Endothelial cell of umbilical vein (primary cell): ENCODE results near the gene DHCR7. TPM values are rescaled to one million over a fixed set of nuclear protein-coding genes. Genes with fewer than 3 reads are reported as not detected.

Experiments
- BruUV-seq: library from RNA; stranded (reverse); fragments of 400-500 nt; replicated peaks from 2 replicates; lab custom pipeline; 2021; lab: Mats Ljungman, UMichigan
- CTCF ChIA-PET: fragments of 300-600, 350-600 bp; sonication (Branson Sonifier 250); formaldehyde crosslinking; loops from one replicate; lab custom pipeline; 2021; ENCODE audit warnings: antibody characterized with exemption, inconsistent platforms; lab: Charles Lee
- POLR2A ChIA-PET: fragments of 300-600, 350-600 bp; sonication (Branson Sonifier 250); formaldehyde crosslinking; loops from one replicate; lab custom pipeline; 2021; ENCODE audit warnings: antibody characterized with exemption, inconsistent platforms; lab: Charles Lee
- DNase-seq: peaks from one replicate; pipeline ENCODE4 v3.0.0-alpha.2; 2011; ENCODE audit warnings: low read depth, low spot score
- FAIRE-seq: peaks from 2 replicates; lab custom pipeline; 2011; peaks lifted over from hg19 to GRCh38; lab: Jason Lieb, UNC
- H2AFZ ChIP-seq: 2 replicates; pipeline ENCODE4 v1.6.0; 2012; ENCODE audit warnings: low read depth, low read length, control low read depth, inconsistent platforms
- H3K27ac ChIP-seq: 2 replicates; pipeline ENCODE4 v1.5.1; 2011; ENCODE audit warnings: low read depth, mild to moderate bottlenecking, control low read depth, low read length, moderate library complexity; ENCODE audit not compliant: insufficient read depth
- H3K27me3 ChIP-seq, 2 experiments: 2 replicates each; pipeline versions ENCODE4 v1.6.0 to v1.6.1; 2011; ENCODE audit warnings: low read length in 2 of 2, mixed read lengths in 1 of 2; ENCODE audit not compliant: control insufficient read depth in 2 of 2, insufficient read depth in 2 of 2
- H3K36me3 ChIP-seq, 2 experiments: 2 replicates in 1 of 2; 3 replicates in 1 of 2; pipeline ENCODE4 v1.5.1; 2011; ENCODE audit warnings: low read length in 2 of 2, mild to moderate bottlenecking in 1 of 2, moderate library complexity in 1 of 2; ENCODE audit not compliant: control insufficient read depth in 2 of 2, insufficient read depth in 2 of 2; ENCODE audit errors: extremely low read depth in 1 of 2
- H3K4me1 ChIP-seq: 3 replicates; pipeline ENCODE4 v1.5.1; 2011; ENCODE audit warnings: mild to moderate bottlenecking, low read length; ENCODE audit not compliant: control insufficient read depth, insufficient read depth; ENCODE audit errors: extremely low read depth
- H3K4me2 ChIP-seq: 2 replicates; pipeline ENCODE4 v1.6.1; 2011; ENCODE audit warnings: low read length, control low read depth, mixed read lengths; ENCODE audit not compliant: insufficient read depth
- H3K4me3 ChIP-seq, 3 experiments: fragments of 200-600 bp in 1 of 3; sonication (generic), shearing (Covaris generic) in 1 of 3; replicated peaks in 1 of 3; 2 replicates each; pipeline ENCODE4 v1.5.1; 2011 to 2016; ENCODE audit warnings: control low read depth in 3 of 3, low read length in 3 of 3, mild to moderate bottlenecking in 2 of 3, inconsistent platforms in 1 of 3, low read depth in 1 of 3, moderate library complexity in 1 of 3; ENCODE audit not compliant: insufficient read depth in 1 of 3
- H3K79me2 ChIP-seq: 2 replicates; pipeline ENCODE4 v1.6.0; 2012; ENCODE audit warnings: low read length, inconsistent platforms; ENCODE audit not compliant: control insufficient read depth, insufficient read depth
- H3K9ac ChIP-seq: replicated peaks from 2 replicates; pipeline ENCODE3; 2011; ENCODE audit warnings: low read length, control low read depth; ENCODE audit not compliant: insufficient read depth; ENCODE audit errors: extremely low read depth
- H3K9me1 ChIP-seq: replicated peaks from 3 replicates; pipeline ENCODE4 v1.6.0; 2011; ENCODE audit warnings: mild to moderate bottlenecking, low read length; ENCODE audit not compliant: control insufficient read depth, insufficient read depth; ENCODE audit errors: extremely low read depth
- H3K9me3 ChIP-seq: replicated peaks from 2 replicates; pipeline ENCODE4 v1.5.1; 2012; ENCODE audit warnings: low read length, inconsistent platforms; ENCODE audit not compliant: control insufficient read depth, insufficient read depth
- H4K20me1 ChIP-seq: replicated peaks from 2 replicates; pipeline ENCODE3; 2011; ENCODE audit warnings: mild to moderate bottlenecking, low read length; ENCODE audit not compliant: control insufficient read depth, insufficient read depth; ENCODE audit errors: extremely low read depth
- EZH2 ChIP-seq: IDR thresholded peaks from 2 replicates; pipeline ENCODE4 v1.6.1; 2012; ENCODE audit warnings: borderline replicate concordance, low read depth, mild to moderate bottlenecking, moderate library complexity, low read length, inconsistent platforms; ENCODE audit not compliant: severe bottlenecking
- JUN ChIP-seq: IDR thresholded peaks from 2 replicates; pipeline ENCODE4 v1.6.1; 2011; ENCODE audit warnings: borderline replicate concordance, low read depth; ENCODE audit not compliant: insufficient read length, insufficient read depth
- POLR2A ChIP-seq: IDR thresholded peaks from 2 replicates; pipeline ENCODE4 v1.6.1; 2012; ENCODE audit warnings: low read depth, mild to moderate bottlenecking, control low read depth, low read length
- dilution Hi-C: fragments of 300-500 bp; cut with MboI; formaldehyde crosslinking; loops from one replicate; pipeline ENCODE4 v1.15.0; 2019; ENCODE audit warnings: low sequenced_read_pairs; ENCODE audit not compliant: extremely low pct_ligation_motif_present
- intact Hi-C: fragments of 100-400 bp; cut with micrococcal nuclease; formaldehyde crosslinking; loops from one replicate; pipeline ENCODE4 v1.10.0; 2022
- polyA plus RNA-seq, 4 experiments: library from polyadenylated mRNA; depleted of rRNA in 3 of 4; stranded (reverse) in 3 of 4; unstranded in 1 of 4; fragments of >200 nt; gene quantifications; 2 replicates each; pipeline versions ENCODE4 v1.2.1 to v1.2.3, GENCODE V29; 2011 to 2012; ENCODE audit warnings: missing spikeins in 1 of 4
- total RNA-seq: library from RNA; stranded (reverse); gene quantifications from 2 replicates; pipeline ENCODE4 v1.2.3, GENCODE V29; 2021

The DHCR7 gene
- total and polyA plus RNA-seq, 2 donors (not counting 3 experiments of a cell fraction or from before 2014, with no cell fraction given) = 171 to 175 TPM

- DNase-seq = no peak
- Histone ChIP-seq H3K27me3 (no peaks in the 10 kb centered on the region), H3K4me2 (no peak overlapping the region), H3K9me3 (no peaks in the 10 kb centered on the region), H3K36me3 (peaks cover 6 to 22% of the 10 kb centered on the region in 2 experiments), H4K20me1 (no peaks in the 10 kb centered on the region), H3K4me3 (no peak overlapping the region), H3K9me1 (no peaks in the 10 kb centered on the region), H3K9ac (no peak overlapping the region), H3K27ac (no peak overlapping the region), H3K79me2 (no peaks in the 10 kb centered on the region), H2AFZ (no peak overlapping the region), H3K4me1 (peaks cover 25% of the 10 kb centered on the region)
- CTCF ChIA-PET = no interaction called here
- dilution Hi-C loops = no loop called here
- intact Hi-C loops = no loop called here
- no peak for FAIRE-seq
- no peak for TF ChIP-seq JUN
- no TSS peak for BruUV-seq
- POLR2A ChIA-PET = no interaction called here
Observed at GRCh38 chr11:71490731-71491390, 42.7 kb upstream of the DHCR7 start.

GRCh38 chr11:71490044-71490730 lies 42.0 kb upstream of the DHCR7 start:
- peaks cover 25% of the 10 kb centered on the region for H3K4me1 ChIP-seq
- H3K9me3 ChIP-seq = no peaks in the 10 kb centered on the region
- peaks cover 4 to 25% of the 10 kb centered on the region in 2 experiments for H3K36me3 ChIP-seq
- TF ChIP-seq EZH2 (no peak), POLR2A (peak; percentile 18)
- BruUV-seq = no TSS peak
- no peak overlapping the region for H3K4me3 ChIP-seq
- dilution Hi-C loops = no loop called here
- H3K27ac ChIP-seq = peak overlapping the region; percentile 78
- DNase-seq (no peak), FAIRE-seq (no peak)
- no peaks in the 10 kb centered on the region for H4K20me1 ChIP-seq
- no peaks in the 10 kb centered on the region for H3K27me3 ChIP-seq
- ChIA-PET POLR2A (interaction anchor here (1.0 kb wide), 1 partner anchor 37 kb away, joined by 3 read pairs; the partner anchor contains the start of gene NADSYN1), CTCF (no interaction called here)
- H3K4me2 ChIP-seq = no peak overlapping the region
- H3K9me1 ChIP-seq = no peaks in the 10 kb centered on the region
- no peak overlapping the region for H2AFZ ChIP-seq
- intact Hi-C loops = no loop called here
- no peaks in the 10 kb centered on the region for H3K79me2 ChIP-seq
- no peak overlapping the region for H3K9ac ChIP-seq
